Fibroblast of the aortic adventitia (primary cell): ENCODE results near the gene ACKR1. TPM values are rescaled to one million over a fixed set of nuclear protein-coding genes. Genes with fewer than 3 reads are reported as not detected.
A peak's percentile ranks its signal among the peaks of the same experiment; 100 is the strongest.

Source experiments
- DNase-seq: peaks from one replicate; pipeline ENCODE4 v3.0.0-alpha.2; 2010; ENCODE audit warnings: low read depth
- H3K4me3 ChIP-seq: 2 replicates; pipeline ENCODE4 v1.5.1; 2011; ENCODE audit warnings: low read depth, mild to moderate bottlenecking, control low read depth, low read length, moderate library complexity
- CTCF ChIP-seq: IDR thresholded peaks from 2 replicates; pipeline ENCODE4 v1.5.1; 2011; ENCODE audit warnings: mild to moderate bottlenecking, low read length, control low read depth, inconsistent platforms; ENCODE audit not compliant: insufficient read depth
- total RNA-seq: library from RNA; depleted of rRNA; stranded (reverse); fragments of >200 nt; gene quantifications from 2 replicates; pipeline ENCODE4 v1.2.3, GENCODE V29; 2012; ENCODE audit warnings: low replicate concordance

Gene ACKR1
- total RNA-seq, 1 donor = not detected

- no peak for TF ChIP-seq CTCF
- no peak for DNase-seq
- no peak overlapping the region for H3K4me3 ChIP-seq
Measured at GRCh38 chr1:159208175-159208825, 3.6 kb downstream of the ACKR1 start.

DNA sequence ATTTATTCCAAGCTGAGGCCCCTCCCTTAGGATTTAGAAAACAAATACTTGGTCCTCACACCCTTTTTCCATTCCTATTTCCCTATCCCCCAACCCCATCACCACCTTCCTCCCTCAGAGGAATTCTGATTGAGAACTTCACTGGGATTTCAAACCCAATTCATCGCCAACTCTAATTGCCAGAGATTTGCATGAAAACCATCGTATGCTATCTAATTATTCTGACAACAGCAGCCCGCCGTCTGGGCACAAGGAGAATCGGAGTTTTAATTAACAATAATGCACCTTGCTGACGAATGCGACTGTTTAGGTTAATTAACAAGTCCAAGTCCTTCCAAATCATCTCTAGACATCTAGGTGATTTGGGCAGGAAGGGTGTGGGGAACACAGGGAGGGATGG is 4.4 kb downstream of the ACKR1 start:
- no peak for DNase-seq
- TF ChIP-seq CTCF = no peak

GRCh38 chr1:159211331-159212136 is 6.9 kb downstream of the ACKR1 start:
- H3K4me3 ChIP-seq = no peak overlapping the region
- peak; percentile 31 for DNase-seq
- TF ChIP-seq CTCF = peak; percentile 80

More for the DNA sequence above, 4.4 kb downstream of the ACKR1 start:
- no peak overlapping the region for H3K4me3 ChIP-seq

DNA sequence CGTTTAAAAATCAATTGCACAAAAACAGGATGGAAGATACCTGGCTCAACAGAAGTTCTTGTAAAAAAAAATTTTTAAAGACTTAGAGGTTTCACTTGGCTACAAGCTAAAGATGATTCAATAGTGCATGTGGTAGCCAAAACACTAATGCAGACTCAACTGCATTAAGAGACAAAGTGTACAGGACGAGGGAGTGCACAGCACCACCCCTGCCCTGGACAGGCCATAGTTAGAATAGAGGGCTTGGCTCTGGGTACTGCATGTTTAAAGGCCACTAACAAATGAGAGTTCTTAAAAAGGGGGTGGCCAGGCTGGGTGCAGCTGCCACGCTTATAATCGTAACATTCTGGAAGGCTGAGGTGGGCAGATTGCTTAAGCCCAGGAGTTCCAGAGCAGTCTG is 7.9 kb downstream of the ACKR1 start:
- DNase-seq = no peak
- H3K4me3 ChIP-seq = no peak overlapping the region
- no peak for TF ChIP-seq CTCF

DNA sequence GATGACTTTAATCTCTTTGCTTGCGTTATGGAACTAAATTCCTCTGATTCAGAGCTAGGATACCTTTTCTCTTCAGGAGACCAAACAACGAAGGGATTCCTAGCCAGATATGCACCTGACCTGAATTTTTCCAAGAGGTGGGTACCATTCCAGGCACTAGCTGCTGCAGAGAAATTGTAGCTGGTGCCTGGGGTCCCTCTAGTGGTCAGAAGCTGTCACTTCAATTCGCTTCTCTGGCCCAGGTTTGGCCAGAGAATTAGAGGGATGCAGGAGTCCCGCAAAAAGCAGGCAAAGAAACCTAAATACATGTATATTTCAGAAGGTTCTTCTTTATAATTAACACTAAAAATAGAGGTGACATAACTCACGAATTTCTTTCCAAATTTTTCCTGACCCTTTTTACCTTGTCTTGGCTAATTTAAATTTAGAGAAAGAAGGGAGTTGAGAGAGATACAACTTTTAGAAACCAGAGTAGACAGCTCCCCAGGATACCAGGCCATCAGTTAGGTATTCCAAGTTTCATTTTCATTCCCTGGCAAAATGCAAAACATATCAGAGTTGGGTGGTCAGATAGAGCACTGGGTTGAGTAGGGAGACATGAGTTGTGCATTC is 9.6 kb downstream of the ACKR1 start:
- H3K4me3 ChIP-seq = no peak overlapping the region
- peak; percentile 96 for TF ChIP-seq CTCF
- DNase-seq = peak; percentile 48

DNA sequence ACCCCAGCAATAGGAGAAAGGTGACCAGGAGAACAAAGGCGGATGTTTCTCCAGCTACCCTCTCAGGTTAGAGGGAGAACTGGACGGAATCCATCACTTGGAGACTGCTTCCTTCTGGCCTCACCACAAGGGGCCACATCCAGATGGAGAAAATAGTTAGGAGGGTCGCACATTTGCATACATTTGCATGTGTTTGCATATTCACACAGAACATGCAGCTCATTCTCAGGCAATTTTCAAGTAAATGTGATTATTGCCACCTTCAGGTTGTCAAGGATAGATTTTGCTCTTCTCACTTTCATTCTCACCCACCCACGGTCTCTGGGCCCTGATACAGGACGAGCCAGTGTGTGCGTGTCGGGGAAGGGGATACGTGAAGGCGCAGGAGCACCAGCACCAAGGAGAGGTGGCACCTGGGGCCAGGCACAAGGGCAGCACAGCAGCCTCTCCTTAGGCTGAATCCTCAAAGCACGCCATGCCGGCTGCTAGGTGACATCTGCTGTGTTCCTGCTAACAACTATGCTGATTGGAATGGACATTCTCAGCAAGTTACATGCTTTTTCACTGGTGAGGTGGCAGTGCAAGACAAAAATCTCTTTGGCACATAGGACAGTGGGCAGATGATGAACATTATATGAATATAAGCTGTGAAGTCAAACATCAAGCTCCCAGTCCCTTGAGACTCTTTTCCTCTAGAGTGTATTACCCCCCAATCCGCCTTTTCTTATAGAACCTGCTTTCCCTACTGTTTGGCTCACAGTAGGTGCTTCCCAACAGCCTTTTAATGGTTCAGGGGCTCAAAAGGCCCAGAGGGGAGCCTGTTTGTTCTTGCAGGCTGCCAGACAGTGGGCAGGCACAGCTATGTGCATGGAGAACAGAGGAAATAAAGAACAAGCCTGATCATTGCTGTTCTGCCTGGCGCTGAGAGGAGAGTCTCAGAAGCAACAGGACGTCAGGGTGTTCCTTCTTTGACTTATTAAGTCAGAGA is 14.3 kb downstream of the ACKR1 start:
- no peak for TF ChIP-seq CTCF
- DNase-seq = no peak
- H3K4me3 ChIP-seq = no peak overlapping the region
